Cerebellar nuclear complex (tissue), 1 donor: ENCODE data around the gene SLC35E2B.
"Not testable (repeated sequence)": the region's sequence is repeated elsewhere in the genome, so short reads cannot be mapped to it uniquely, and the experiment has no call there.

ENCODE experiments used
- DNase-seq, 2 experiments: peaks; one replicate each; lab custom pipeline; 2025; lab: John Stamatoyannopoulos, UW

SLC35E2B gene

GRCh38 chr1:1703796-1704195, 11.2 kb upstream of the SLC35E2B start:
- DNase-seq: no peak

- DNase-seq: not testable (repeated sequence)
Observed at GRCh38 chr1:1702506-1702905, 9.9 kb upstream of the SLC35E2B start.

GRCh38 chr1:1700557-1700956, 8.0 kb upstream of the SLC35E2B start:
- not testable (repeated sequence) for DNase-seq

DNA sequence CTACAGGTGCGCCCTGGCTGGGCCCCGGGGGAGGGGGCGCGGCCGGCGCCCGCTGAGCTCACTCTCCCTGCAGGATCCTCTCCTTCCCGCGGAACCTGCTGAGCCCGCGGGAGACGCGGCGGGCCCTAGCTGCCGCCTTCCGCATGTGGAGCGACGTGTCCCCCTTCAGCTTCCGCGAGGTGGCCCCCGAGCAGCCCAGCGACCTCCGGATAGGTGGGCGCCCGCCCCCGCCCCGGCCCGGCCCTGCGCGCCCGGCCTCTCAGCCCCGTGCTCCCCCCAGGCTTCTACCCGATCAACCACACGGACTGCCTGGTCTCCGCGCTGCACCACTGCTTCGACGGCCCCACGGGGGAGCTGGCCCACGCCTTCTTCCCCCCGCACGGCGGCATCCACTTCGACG, 7.5 kb upstream of the SLC35E2B start:
- not testable (repeated sequence) for DNase-seq

DNA sequence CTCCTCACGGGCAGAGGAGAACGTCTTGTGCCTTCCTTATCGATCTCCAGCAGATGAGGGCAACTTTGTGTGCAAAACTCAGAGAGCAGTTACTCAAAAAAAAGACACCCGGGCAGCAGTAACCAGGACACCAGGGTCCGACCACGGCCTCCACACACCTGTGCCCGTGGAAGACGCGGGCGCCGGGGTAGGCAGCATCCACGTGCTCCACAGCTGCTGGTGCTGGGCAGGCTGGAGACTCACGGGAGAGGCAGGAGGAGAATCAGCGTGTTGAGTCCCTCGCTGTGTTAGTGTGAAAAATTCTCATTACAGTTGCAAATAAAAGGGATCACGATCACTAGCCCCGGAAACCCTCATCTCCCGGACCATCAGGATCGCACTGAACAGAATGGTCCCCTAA, 6.5 kb upstream of the SLC35E2B start:
- DNase-seq: not testable (repeated sequence)

DNA sequence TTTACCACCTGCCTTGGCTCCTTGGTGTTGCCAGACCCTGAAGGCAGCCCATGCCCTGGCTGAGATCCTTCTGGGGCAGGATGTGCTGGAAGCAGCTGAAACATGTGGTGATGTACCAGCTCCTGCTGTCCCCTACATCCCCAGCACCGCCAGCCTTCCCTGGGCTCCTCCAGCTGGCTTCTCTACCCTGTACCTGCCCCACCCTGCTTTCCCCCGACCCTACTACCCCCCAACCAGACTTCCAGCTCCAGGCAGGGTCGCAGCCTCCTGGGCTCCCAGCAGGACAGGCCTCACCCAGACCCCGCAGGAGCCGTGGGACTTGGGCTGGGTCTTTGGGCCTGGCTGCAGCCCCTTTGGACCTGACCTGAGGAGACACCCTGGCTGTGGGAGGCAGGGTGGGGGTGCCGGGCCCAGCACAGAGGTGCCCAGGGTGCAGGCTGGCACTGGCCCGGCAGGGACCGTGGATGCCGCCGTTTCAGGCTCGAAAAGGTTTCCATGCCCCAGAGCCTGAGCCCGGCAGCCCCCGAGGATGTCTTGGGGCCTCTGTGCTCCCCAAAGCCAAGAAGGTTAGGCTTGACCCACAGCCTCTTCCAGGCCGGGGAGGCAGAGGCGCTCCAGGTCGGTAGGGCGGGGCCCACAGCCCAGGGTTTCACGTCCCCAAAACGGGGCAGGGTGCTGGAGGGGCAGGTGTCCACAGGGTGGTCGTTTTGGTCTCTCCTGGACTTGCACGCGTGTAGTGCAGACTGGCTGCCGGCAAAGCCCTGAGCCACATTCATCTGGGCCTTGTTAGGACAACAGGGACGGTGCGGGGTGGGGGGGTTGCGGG, 5.0 kb upstream of the SLC35E2B start:
- DNase-seq: not testable (repeated sequence)

DNA sequence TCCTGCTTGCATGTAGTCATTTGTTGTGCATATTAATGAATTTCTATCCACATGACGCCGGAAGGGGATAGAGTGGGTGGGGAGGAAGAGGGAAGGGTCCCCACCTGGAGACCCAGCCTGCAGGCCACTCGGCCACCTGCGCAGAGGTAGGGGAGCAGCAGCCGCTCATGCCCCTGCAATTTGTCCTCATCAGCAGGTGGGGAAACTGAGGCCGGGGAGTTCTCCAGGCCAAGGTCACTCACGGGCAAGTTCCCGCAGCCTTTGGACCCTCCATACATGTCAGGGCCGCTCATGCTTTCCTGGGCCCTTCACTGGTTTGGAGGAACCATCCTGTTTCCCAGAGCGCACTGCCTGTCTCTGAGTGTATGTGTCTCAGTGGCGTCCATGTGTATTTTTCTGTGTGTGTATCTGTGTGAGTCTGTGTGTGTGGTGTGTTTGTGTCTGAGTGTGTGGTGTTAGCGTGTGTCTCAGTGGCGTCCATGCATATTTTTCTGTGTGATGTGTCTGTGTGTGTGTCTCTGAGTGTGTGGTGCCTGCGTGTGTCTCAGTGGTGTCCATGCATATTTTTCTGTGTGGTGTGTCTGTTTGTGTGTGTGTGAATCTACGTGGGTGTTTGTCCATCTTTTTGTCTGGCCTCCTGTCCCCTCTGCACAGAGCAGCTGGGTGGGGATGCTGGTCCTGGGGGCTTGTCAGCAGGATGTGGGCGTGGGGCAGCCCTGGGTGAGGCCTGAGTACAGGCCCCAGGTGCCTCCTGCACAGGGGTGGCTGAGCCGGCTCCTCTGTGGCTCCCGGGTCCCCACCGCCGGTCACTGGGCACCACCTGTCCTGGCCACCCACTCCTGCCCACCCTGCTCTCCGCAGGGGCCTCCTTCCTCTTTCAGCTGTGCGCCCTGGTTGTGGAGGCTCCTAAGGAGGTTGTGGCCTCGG, 4.1 kb upstream of the SLC35E2B start:
- DNase-seq: not testable (repeated sequence)

- DNase-seq: not testable (repeated sequence)
Observed at GRCh38 chr1:1692324-1692713, 276 bp downstream of the SLC35E2B start.

- DNase-seq: not testable (repeated sequence)
Observed at GRCh38 chr1:1691443-1691842, 1.2 kb downstream of the SLC35E2B start.

- DNase-seq: not testable (repeated sequence)
Observed at GRCh38 chr1:1689526-1689925, 3.1 kb downstream of the SLC35E2B start.

DNA sequence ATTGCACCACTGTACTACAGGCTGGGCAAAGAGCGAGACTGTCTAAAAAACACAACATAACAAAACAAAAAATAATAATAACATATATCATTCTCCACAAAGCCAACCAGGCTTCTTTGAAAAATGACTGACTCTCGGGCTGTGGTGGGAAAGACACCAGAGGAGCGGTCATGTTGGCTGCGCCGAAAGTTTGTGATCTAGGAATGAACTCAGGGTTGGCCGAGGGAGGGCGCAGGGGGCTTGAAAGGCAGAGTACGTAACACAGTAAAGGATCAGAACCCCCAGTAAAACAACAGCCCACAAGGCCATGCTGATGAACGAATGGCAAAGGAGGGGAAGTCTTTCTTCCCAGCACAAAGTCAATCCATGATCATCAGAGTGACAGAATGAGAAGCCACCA, 4.7 kb downstream of the SLC35E2B start:
- no peak for DNase-seq

DNA sequence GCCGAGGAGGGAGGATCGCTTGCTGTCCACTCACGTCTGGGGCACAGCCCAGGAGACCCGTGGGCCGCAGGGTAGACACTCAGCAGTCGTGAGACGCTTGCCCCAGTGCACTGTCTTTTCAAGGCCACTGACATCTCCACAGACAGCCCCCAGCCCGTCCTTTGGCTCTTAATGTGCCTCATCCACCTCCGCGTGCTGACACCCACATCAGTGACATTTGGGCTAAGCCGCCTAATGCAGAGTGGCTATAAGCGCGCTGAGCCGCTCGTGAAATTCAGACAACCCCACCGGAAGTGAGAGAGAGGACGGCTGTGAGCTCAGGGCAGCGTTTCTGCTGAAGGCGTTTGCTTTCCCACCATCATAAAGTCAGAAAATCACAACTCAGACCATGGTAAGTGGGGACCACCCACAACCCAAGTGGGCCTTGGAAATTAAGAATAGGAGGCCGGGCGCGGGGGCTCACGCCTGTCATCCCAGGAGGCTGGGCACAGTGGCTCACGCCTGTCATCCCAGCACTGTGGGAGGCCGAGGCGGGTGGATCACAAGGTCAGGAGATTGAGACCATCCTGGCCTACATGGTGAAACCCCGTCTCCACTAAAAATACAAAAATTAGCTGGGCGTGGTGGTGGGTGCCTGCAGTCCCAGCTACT, 8.4 kb downstream of the SLC35E2B start:
- DNase-seq: no peak

GRCh38 chr1:1683104-1683905, 9.3 kb downstream of the SLC35E2B start:
- no peak for DNase-seq

DNA sequence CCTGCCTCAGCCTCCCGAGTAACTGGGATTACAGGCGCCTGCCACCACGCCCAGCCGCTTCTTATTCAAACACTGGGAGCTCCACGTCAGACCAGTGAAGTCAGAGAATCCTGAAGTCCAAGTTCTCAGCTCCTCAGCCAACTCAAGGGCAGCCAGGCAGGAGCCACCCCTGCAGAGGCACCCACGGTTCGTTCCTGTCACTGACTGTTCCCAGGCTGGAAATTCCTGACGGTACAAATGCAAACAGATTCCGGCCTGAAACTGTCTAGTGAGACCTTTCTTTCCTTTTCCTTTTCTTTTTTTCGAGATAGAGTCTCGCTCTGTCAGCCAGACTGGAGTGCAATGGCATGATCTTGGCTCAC, 11.7 kb downstream of the SLC35E2B start:
- DNase-seq: no peak

DNA sequence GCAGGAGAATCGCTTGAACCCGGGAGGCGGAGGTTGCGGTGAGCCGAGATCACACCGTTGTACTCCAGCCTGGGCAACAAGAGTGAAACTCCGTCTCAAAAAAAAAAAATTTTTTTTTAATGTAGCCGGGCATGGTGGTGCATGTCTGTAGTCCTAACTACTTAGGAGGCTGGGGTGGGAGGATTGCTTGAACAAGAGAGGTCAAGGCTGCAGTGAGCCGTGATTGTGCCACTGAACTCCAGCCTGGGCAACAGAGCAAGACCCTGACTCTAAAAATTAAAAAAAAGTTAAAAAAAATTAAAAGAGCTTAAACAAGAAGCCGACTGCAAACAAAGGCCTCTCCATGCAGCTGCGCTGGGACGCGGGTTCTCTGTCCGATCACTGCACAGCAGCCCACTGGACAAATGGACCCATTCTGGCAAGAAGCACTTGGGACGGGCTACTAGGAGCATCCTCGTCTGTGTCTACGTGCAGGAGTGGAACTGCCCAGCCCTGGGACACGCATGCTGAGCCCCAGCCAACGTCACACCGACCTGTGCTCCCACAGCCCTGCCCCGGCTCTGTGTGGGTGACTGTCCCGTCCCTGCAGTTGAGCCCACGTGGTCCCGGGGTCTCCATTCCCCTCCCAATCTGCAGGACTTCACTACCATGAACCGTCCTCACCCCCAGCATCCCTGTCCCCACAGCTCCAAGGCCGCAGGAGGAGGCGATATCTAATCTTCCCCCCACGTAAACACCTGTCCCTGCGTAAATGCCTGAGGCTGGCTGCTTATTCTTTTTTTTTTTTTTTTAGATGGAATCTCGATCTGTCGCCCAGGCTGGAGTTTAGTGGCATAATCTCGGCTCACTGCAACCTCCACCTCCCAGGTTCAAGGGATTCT, 12.3 kb downstream of the SLC35E2B start:
- DNase-seq: no peak

- no peak for DNase-seq
Observed at GRCh38 chr1:1678581-1679380, 13.8 kb downstream of the SLC35E2B start.

GRCh38 chr1:1677718-1678580, 14.6 kb downstream of the SLC35E2B start:
- no peak for DNase-seq

GRCh38 chr1:1676087-1676486, 16.5 kb downstream of the SLC35E2B start:
- not testable (repeated sequence) for DNase-seq

DNA sequence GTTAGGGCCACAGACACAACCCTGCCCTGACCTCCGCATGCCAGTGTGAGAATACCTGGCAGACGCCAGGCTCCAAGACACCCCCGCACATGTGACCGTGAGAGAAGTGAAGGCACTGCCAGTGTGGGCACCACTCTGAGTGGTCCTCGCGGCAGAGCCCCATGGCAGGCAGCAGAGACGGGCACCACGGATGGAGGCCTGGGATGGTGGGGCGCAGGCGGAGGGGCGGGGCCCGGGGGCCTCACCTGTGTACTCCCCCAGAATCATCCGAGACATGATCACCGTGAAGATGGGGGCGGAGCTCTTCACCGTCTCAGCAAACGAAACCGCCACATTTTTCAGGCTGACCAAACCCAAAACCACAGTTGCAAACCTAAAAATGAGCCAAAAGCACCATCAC, 17.4 kb downstream of the SLC35E2B start:
- not testable (repeated sequence) for DNase-seq
